HG03280 (cell line): ENCODE data around the gene SQOR.
A peak's percentile ranks its signal among the peaks of the same experiment; 100 is the strongest.
"Not testable (repeated sequence)": the region's sequence is repeated elsewhere in the genome, so short reads cannot be mapped to it uniquely, and the experiment has no call there.

Experiments
- ATAC-seq: cut with Tn5 transposase; IDR thresholded peaks from one replicate; pipeline ENCODE4 v1.9.1; 2021; ENCODE audit warnings: mild to moderate bottlenecking, moderate library complexity; ENCODE audit not compliant: unreplicated experiment

SQOR gene

GRCh38 chr15:45630917-45631691 lies 3.7 kb upstream of the SQOR start:
- ATAC-seq: no peak

- ATAC-seq: no peak
Measured at GRCh38 chr15:45631776-45632175, 3.1 kb upstream of the SQOR start.

- ATAC-seq: peak; percentile 47
Measured at GRCh38 chr15:45635191-45635638, 386 bp downstream of the SQOR start.

GRCh38 chr15:45635763-45636292 lies 999 bp downstream of the SQOR start:
- ATAC-seq: no peak

- ATAC-seq: no peak
Measured at GRCh38 chr15:45637141-45637540, 2.3 kb downstream of the SQOR start.

GRCh38 chr15:45637552-45638033 lies 2.8 kb downstream of the SQOR start:
- peak; percentile 53 for ATAC-seq

GRCh38 chr15:45640616-45641015 lies 5.8 kb downstream of the SQOR start:
- no peak for ATAC-seq

GRCh38 chr15:45641374-45641781 lies 6.5 kb downstream of the SQOR start:
- no peak for ATAC-seq

GRCh38 chr15:45641999-45642932 lies 7.4 kb downstream of the SQOR start:
- no peak for ATAC-seq

- ATAC-seq: no peak
Measured at GRCh38 chr15:45644437-45644836, 9.6 kb downstream of the SQOR start.

- ATAC-seq: no peak
Measured at GRCh38 chr15:45645026-45645980, 10.5 kb downstream of the SQOR start.

GRCh38 chr15:45646220-45646619 lies 11.4 kb downstream of the SQOR start:
- ATAC-seq: no peak

- no peak for ATAC-seq
Measured at GRCh38 chr15:45647828-45648227, 13.0 kb downstream of the SQOR start.

GRCh38 chr15:45648521-45649200 lies 13.8 kb downstream of the SQOR start:
- ATAC-seq: no peak

- ATAC-seq: not testable (repeated sequence)
Measured at GRCh38 chr15:45650007-45650406, 15.2 kb downstream of the SQOR start.

GRCh38 chr15:45650889-45651525 lies 16.2 kb downstream of the SQOR start:
- ATAC-seq: no peak

- ATAC-seq: no peak
Measured at GRCh38 chr15:45653702-45654424, 19.0 kb downstream of the SQOR start.

- ATAC-seq: no peak
Measured at GRCh38 chr15:45654749-45655148, 19.9 kb downstream of the SQOR start.

GRCh38 chr15:45657254-45657653 lies 22.4 kb downstream of the SQOR start:
- no peak for ATAC-seq
